Pancreas (tissue), 10 donors: Measurements from ENCODE around the gene IQGAP2. TPM values are rescaled to one million over a fixed set of nuclear protein-coding genes. Genes with fewer than 3 reads are reported as not detected.
A peak's percentile ranks its signal among the peaks of the same experiment; 100 is the strongest.

Experiments used
- ATAC-seq, 4 donors: fragments of 200-7000 bp; cut with Tn5 transposase; one replicate each; pipeline versions ENCODE4 v1.8.0 to v1.9.1; 2020; ENCODE audit warnings: mild to moderate bottlenecking in 4 of 4, moderate library complexity in 4 of 4
- DNase-seq, 6 donors: peaks; one replicate each; pipeline ENCODE4 v3.0.0-alpha.2; 2020
- FAIRE-seq: peaks from 2 replicates; lab custom pipeline; 2012; peaks lifted over from hg19 to GRCh38; lab: Jason Lieb, UNC
- H3K27ac ChIP-seq, 4 donors: fragments of 200-600 bp; sonication (generic); 1 replicate in 3 of 4; 2 replicates in 1 of 4; pipeline versions ENCODE4 v1.5.0 to v1.8.0; 2020
- H3K27me3 ChIP-seq, 4 donors: fragments of 200-600 bp; one replicate each; pipeline ENCODE4 v1.8.0; 2021
- H3K36me3 ChIP-seq, 3 donors: fragments of 200-600 bp; sonication (generic) in 1 of 3; one replicate each; pipeline versions ENCODE4 v1.5.0 to v1.8.0; 2020 to 2021
- H3K4me1 ChIP-seq, 3 donors: fragments of 200-600 bp; one replicate each; pipeline ENCODE4 v1.8.0; 2021
- H3K4me3 ChIP-seq, 4 donors: fragments of 200-600 bp; sonication (generic) in 2 of 4; one replicate each; pipeline versions ENCODE4 v1.5.0 to v1.8.0; 2020 to 2021
- H3K9me3 ChIP-seq, 4 donors: fragments of 200-600 bp; one replicate each; pipeline ENCODE4 v1.8.0; 2021
- WGBS, 2 donors: extraction: QIAGEN DNeasy Blood & Tissue Kit; methylation state at CpG; one replicate each; pipeline ENCODE4 v1.1.7; 2013; 5-methylcytosine and 5-hydroxymethylcytosine counted together
- intact Hi-C, 3 donors: fragments of 100-400 bp; cut with DNase I; formaldehyde crosslinking; loops; one replicate each; pipeline versions ENCODE4 v1.11.1 to v1.14.2; 2022
- polyA plus RNA-seq, 2 donors: library from polyadenylated mRNA; stranded (reverse); fragments of 200-250 nt; gene quantifications; one replicate each; pipeline ENCODE4 v1.2.3, GENCODE V29; 2013
- total RNA-seq, 6 donors: library from RNA; stranded (reverse); fragmentation: NEBNext Ultra II Directional in 4 of 6; extraction: Animal tissue kit (Norgen Biotek cat#: 25700) in 4 of 6; gene quantifications; one replicate each; pipeline versions ENCODE4 v1.2.1 to v1.2.4, GENCODE V29; 2021 to 2023
- TF ChIP-seq, protein P1 (sequence below), 4 donors: fragments of 200-600 bp; sonication (generic) in 3 of 4; IDR thresholded peaks; one replicate each; pipeline versions ENCODE4 v1.5.0 to v1.8.0; 2021; ENCODE audit warnings: antibody characterized with exemption in 4 of 4
- donor health status: healthy with polysubstance abuse.
- donor health status: DM: no; HTN: no; CAD: no; lungs with moderate emphysema.
- donor health status: DM: no; HTN: no; CAD: no.
- donor health status: control.
- donor health status: control.
- donor health status: Bipolar disorder and iron deficiency.
- donor health status: DM: yes; HTN: yes; CAD: no.
- donor health status: DM: no; HTN: no; CAD: no.
- donor health status: DM: no; HTN: no; CAD: no.
- donor health status: DM: yes; HTN: yes; CAD: no.

IQGAP2 gene
- total and polyA plus RNA-seq, 8 donors, result 14.4 to 54.0 (median 35.2) TPM

DNA sequence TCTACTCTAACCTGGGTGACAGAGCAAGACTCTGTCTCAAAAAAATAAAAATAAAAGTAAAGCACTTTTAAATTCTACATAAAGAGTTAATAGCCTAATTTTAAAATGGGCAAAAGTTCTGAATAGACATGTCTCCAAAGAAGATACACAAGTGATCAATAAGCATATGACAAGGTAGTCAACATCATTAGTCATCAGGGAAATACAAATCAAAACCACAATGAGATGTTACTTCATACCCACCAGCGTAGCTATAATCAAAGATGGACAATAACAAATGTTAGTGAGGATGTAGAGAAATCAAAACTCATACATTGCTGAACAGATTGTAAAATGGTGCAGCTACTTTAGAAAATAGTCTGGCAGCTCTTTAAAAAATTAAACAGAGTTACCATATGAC, 64.1 kb downstream of the IQGAP2 start:
- Histone ChIP-seq H3K27me3 (no peaks in the 10 kb centered on the region), H3K4me3 (no peak overlapping the region), H3K9me3 (no peaks in the 10 kb centered on the region), H3K4me1 (peaks cover 3 to 5% (median 5%) of the 10 kb centered on the region in 3 donors), H3K27ac (no peak overlapping the region), H3K36me3 (no peaks in the 10 kb centered on the region)
- WGBS, 2 donors, result 88 to 97% methylated on average over 1 of the region's 1 CpG
- TF ChIP-seq, protein P1, sequence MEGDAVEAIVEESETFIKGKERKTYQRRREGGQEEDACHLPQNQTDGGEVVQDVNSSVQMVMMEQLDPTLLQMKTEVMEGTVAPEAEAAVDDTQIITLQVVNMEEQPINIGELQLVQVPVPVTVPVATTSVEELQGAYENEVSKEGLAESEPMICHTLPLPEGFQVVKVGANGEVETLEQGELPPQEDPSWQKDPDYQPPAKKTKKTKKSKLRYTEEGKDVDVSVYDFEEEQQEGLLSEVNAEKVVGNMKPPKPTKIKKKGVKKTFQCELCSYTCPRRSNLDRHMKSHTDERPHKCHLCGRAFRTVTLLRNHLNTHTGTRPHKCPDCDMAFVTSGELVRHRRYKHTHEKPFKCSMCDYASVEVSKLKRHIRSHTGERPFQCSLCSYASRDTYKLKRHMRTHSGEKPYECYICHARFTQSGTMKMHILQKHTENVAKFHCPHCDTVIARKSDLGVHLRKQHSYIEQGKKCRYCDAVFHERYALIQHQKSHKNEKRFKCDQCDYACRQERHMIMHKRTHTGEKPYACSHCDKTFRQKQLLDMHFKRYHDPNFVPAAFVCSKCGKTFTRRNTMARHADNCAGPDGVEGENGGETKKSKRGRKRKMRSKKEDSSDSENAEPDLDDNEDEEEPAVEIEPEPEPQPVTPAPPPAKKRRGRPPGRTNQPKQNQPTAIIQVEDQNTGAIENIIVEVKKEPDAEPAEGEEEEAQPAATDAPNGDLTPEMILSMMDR (IDR thresholded peaks at IDR 0.05), result no peak
- intact Hi-C loops, result no loop called here
- no peak for DNase-seq
- FAIRE-seq, result no peak
- no peak for ATAC-seq

DNA sequence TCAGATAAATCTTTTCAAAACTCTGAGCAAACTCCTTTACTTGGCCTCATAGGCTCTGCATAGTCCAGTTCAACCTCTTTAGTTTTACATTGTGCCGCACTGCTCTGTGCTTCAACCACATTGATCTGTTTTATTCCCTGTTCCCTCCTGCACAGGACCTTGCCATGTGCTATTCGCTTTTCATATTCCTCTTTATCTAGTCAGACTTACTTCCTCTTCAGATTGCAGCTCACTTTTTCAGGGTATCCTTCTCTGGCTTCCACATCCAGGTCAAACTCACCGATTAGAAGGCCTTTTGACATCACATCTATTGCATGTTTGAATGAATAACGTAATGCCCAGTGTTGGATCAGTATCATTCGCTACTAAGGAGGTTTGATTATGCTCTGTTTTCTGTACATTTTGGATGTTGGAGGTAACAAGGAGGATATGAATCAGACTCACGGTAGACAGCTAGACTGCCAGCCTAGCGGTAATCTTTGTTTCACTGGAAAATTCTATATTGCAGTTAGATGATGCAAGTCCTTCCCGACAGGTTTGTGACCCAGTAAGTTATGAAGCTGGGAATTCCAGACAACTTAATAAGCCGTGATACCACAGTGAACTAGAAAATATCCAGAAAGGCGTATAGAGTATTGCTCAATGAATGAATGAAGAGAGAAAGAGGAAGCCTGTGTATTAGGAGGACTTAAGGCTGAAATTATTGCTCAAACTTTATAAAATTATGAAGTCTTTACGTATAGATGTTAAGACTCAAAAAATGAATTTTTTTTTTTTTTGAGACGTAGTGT, 65.7 kb downstream of the IQGAP2 start:
- Histone ChIP-seq H3K27me3 (no peaks in the 10 kb centered on the region), H3K27ac (no peak overlapping the region), H3K4me3 (no peak overlapping the region), H3K4me1 (peaks cover 5 to 7% (median 5%) of the 10 kb centered on the region in 3 donors), H3K36me3 (no peaks in the 10 kb centered on the region), H3K9me3 (no peaks in the 10 kb centered on the region)
- no peak for DNase-seq
- intact Hi-C loops, result no loop called here
- TF ChIP-seq, protein P1 (IDR thresholded peaks at IDR 0.05), result no peak
- ATAC-seq, result peak in 2 of 4 donors; percentile 11 to 13
- FAIRE-seq, result no peak
- WGBS, 2 donors, result 92 to 95% methylated on average over 12 of the region's 12 CpGs

DNA sequence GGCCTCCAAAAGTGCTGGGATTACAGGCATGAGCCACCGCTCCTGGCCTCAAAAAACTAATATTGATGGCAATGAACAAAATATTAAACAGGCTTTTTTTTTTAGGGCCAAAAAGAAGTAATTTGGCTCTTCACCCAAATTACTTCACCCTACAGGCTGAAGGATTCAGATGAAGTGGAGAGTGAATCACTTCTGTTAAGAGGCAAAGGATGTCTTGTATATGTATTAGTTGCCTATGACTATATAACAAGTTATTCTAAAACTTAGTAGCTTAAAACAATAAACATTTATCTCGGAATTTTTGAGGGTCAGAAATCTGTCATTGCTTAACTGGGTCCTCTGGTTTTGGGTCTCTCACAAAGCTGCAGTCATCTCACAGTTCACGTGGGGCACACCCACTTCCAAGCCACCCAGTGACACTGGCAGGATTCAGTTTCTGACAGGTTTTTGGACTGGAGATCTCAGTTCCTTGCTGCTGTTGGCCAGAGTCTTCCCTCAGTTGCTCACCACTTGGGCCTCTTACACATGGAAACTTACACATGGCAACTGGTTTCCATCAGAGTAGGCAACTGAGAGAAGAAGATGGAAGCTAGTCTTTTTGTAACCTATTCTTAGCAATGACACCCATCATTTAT, 66.7 kb downstream of the IQGAP2 start:
- Histone ChIP-seq H3K27me3 (no peaks in the 10 kb centered on the region), H3K36me3 (no peaks in the 10 kb centered on the region), H3K9me3 (no peaks in the 10 kb centered on the region), H3K4me3 (no peak overlapping the region), H3K27ac (no peak overlapping the region), H3K4me1 (peaks cover 5 to 7% (median 5%) of the 10 kb centered on the region in 3 donors)
- TF ChIP-seq, protein P1 (IDR thresholded peaks at IDR 0.05), result no peak
- DNase-seq (no peak), FAIRE-seq (no peak), ATAC-seq (no peak)
- WGBS, 2 donors, result 90 to 98% methylated on average over 3 of the region's 3 CpGs
- intact Hi-C loops, result no loop called here

DNA sequence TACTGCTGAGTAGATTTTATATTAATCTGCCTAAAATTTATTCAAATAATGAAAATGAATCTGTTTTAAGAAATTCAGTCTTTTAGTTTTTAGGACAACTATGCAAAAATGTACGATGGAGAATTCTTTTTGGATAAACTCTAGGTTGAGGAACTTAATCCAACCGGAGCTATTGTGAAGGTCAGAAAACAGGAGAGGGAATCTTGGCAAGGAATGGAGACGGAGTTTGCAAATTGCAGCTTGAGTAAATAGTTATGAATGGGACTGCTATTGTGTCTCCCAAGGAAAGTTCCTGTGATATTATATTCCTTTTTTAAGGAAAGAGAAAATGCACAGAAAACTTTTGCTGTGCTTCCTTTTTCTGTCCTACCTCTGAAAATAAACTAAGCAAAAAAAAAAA, 67.9 kb downstream of the IQGAP2 start:
- WGBS, 2 donors, result 8% methylated on average over 3 of the region's 3 CpGs
- DNase-seq, result no peak
- FAIRE-seq, result no peak

More for the DNA sequence above, 67.9 kb downstream of the IQGAP2 start:
- Histone ChIP-seq H3K9me3 (no peaks in the 10 kb centered on the region), H3K27ac (no peak overlapping the region), H3K4me1 (peaks cover 5 to 10% (median 7%) of the 10 kb centered on the region in 3 donors), H3K36me3 (no peaks in the 10 kb centered on the region), H3K4me3 (no peak overlapping the region), H3K27me3 (no peaks in the 10 kb centered on the region)
- TF ChIP-seq, protein P1 (IDR thresholded peaks at IDR 0.05), result no peak
- intact Hi-C loops, result no loop called here
- peak; percentile 69 to 88 (median 79) for ATAC-seq
